ENCODE measurements around the gene ZNF330.

- TF ChIP-seq CTCF (IDR thresholded peaks at IDR 0.05) (no peak), EP300 (IDR thresholded peaks at IDR 0.05) (no peak)
These were observed 34.3 kb downstream of the ZNF330 start for GRCh38 chr4:141255016-141255415.
